Measurements from ENCODE around the gene TFDP1. TPM values are rescaled to one million over a fixed set of nuclear protein-coding genes. Genes with fewer than 3 reads are reported as not detected.

Gene TFDP1
- total RNA-seq, 1 donor from 2014 or later = 108 TPM

GRCh38 chr13:113601166-113602070 lies 16.9 kb downstream of the TFDP1 start:
- TF ChIP-seq CTCF (conservative IDR thresholded peaks at IDR 0.05) = no peak
- H3K4me3 Mint-ChIP-seq = no peak overlapping the region
- no peaks in the 10 kb centered on the region for H3K27me3 Mint-ChIP-seq (ENCODE audit: low read depth)
- H3K9me3 Mint-ChIP-seq = peaks cover 4% of the 10 kb centered on the region
- no peak overlapping the region for H3K27ac Mint-ChIP-seq (ENCODE audit: unreplicated experiment)
- H3K36me3 Mint-ChIP-seq (ENCODE audit: low read depth) = peaks cover 39% of the 10 kb centered on the region
- peaks cover 4% of the 10 kb centered on the region for H3K4me1 Mint-ChIP-seq
- no peak for DNase-seq (ENCODE audit: low read depth, low spot score)

- peak overlapping the region; percentile 90 for H3K27ac Mint-ChIP-seq (ENCODE audit: unreplicated experiment)
- TF ChIP-seq CTCF (conservative IDR thresholded peaks at IDR 0.05) = no peak
- no peak for DNase-seq (ENCODE audit: low read depth, low spot score)
- H3K4me1 Mint-ChIP-seq = peaks cover 4% of the 10 kb centered on the region
- no peak overlapping the region for H3K4me3 Mint-ChIP-seq
- no peaks in the 10 kb centered on the region for H3K27me3 Mint-ChIP-seq (ENCODE audit: low read depth)
- peaks cover 4% of the 10 kb centered on the region for H3K9me3 Mint-ChIP-seq
- H3K36me3 Mint-ChIP-seq (ENCODE audit: low read depth) = peaks cover 36% of the 10 kb centered on the region
Measured at GRCh38 chr13:113602291-113602988, 17.9 kb downstream of the TFDP1 start.

GRCh38 chr13:113603116-113603710 lies 18.7 kb downstream of the TFDP1 start:
- Mint-ChIP-seq H3K27ac (ENCODE audit: unreplicated experiment) (no peak overlapping the region), H3K9me3 (peaks cover 4% of the 10 kb centered on the region), H3K36me3 (ENCODE audit: low read depth) (peaks cover 32% of the 10 kb centered on the region), H3K27me3 (ENCODE audit: low read depth) (no peaks in the 10 kb centered on the region), H3K4me1 (peaks cover 4% of the 10 kb centered on the region), H3K4me3 (no peak overlapping the region)
- DNase-seq (ENCODE audit: low read depth, low spot score) = no peak
- TF ChIP-seq CTCF (conservative IDR thresholded peaks at IDR 0.05) = no peak

GRCh38 chr13:113604186-113604585 lies 19.6 kb downstream of the TFDP1 start:
- no peak for DNase-seq (ENCODE audit: low read depth, low spot score)
- H3K9me3 Mint-ChIP-seq = no peaks in the 10 kb centered on the region
- no peak overlapping the region for H3K27ac Mint-ChIP-seq (ENCODE audit: unreplicated experiment)
- H3K4me1 Mint-ChIP-seq = peaks cover 4% of the 10 kb centered on the region
- peaks cover 24% of the 10 kb centered on the region for H3K36me3 Mint-ChIP-seq (ENCODE audit: low read depth)
- H3K4me3 Mint-ChIP-seq = no peak overlapping the region
- TF ChIP-seq CTCF (conservative IDR thresholded peaks at IDR 0.05) = no peak
- H3K27me3 Mint-ChIP-seq (ENCODE audit: low read depth) = no peaks in the 10 kb centered on the region

GRCh38 chr13:113605461-113605860 lies 20.9 kb downstream of the TFDP1 start:
- peaks cover 12% of the 10 kb centered on the region for H3K36me3 Mint-ChIP-seq (ENCODE audit: low read depth)

More at GRCh38 chr13:113605461-113605860, 20.9 kb downstream of the TFDP1 start:
- Mint-ChIP-seq H3K27ac (ENCODE audit: unreplicated experiment) (no peak overlapping the region), H3K9me3 (no peaks in the 10 kb centered on the region), H3K4me3 (no peak overlapping the region), H3K27me3 (ENCODE audit: low read depth) (no peaks in the 10 kb centered on the region), H3K4me1 (peaks cover 4% of the 10 kb centered on the region)
- no peak for TF ChIP-seq CTCF (conservative IDR thresholded peaks at IDR 0.05)
- DNase-seq (ENCODE audit: low read depth, low spot score) = no peak

Data from neural crest cell (in vitro differentiated cells).